Measurements from ENCODE around the gene EFCAB14.
"Not testable (repeated sequence)": the region's sequence is repeated elsewhere in the genome, so short reads cannot be mapped to it uniquely, and the experiment has no call there.

The EFCAB14 gene

GRCh38 chr1:46652321-46653100, 66.4 kb downstream of the EFCAB14 start:
- DNase-seq = no peak

GRCh38 chr1:46651152-46651551, 67.8 kb downstream of the EFCAB14 start:
- DNase-seq = not testable (repeated sequence)

GRCh38 chr1:46650491-46650890, 68.4 kb downstream of the EFCAB14 start:
- DNase-seq = no peak

- no peak for DNase-seq
Measured at GRCh38 chr1:46649764-46650163, 69.2 kb downstream of the EFCAB14 start.

- no peak for DNase-seq
Measured at GRCh38 chr1:46647611-46648010, 71.3 kb downstream of the EFCAB14 start.

- DNase-seq = no peak
Measured at GRCh38 chr1:46646844-46647243, 72.1 kb downstream of the EFCAB14 start.

- no peak for DNase-seq
Measured at GRCh38 chr1:46646331-46646730, 72.6 kb downstream of the EFCAB14 start.

GRCh38 chr1:46645815-46646214, 73.1 kb downstream of the EFCAB14 start:
- no peak for DNase-seq

GRCh38 chr1:46643368-46643775, 75.5 kb downstream of the EFCAB14 start:
- DNase-seq = no peak

GRCh38 chr1:46642115-46642680, 76.7 kb downstream of the EFCAB14 start:
- no peak for DNase-seq

- no peak for DNase-seq
Measured at GRCh38 chr1:46639547-46639946, 79.4 kb downstream of the EFCAB14 start.

- DNase-seq = no peak
Measured at GRCh38 chr1:46638921-46639320, 80.0 kb downstream of the EFCAB14 start.

GRCh38 chr1:46637444-46638083, 81.3 kb downstream of the EFCAB14 start:
- DNase-seq = no peak

- DNase-seq = no peak
Measured at GRCh38 chr1:46635205-46635604, 83.7 kb downstream of the EFCAB14 start.

GRCh38 chr1:46630719-46631118, 88.2 kb downstream of the EFCAB14 start:
- DNase-seq = no peak

All from CD4-positive, alpha-beta T cell treated with Interleukin-10 for 1 hour (primary cell).